Fibroblast of lung (primary cell): ENCODE data around the gene MAP3K19. TPM values are rescaled to one million over a fixed set of nuclear protein-coding genes. Genes with fewer than 3 reads are reported as not detected.
"Not testable (repeated sequence)": the region's sequence is repeated elsewhere in the genome, so short reads cannot be mapped to it uniquely, and the experiment has no call there.

Experiments used
- DNase-seq, 2 donors: peaks; one replicate each; pipeline versions ENCODE4 v3.0.0 to v3.0.0-alpha.2; 2010; ENCODE audit warnings: low read depth in 2 of 2
- H2AFZ ChIP-seq: 2 replicates; pipeline ENCODE4 v1.5.1; 2012; ENCODE audit warnings: low read length, control low read depth, inconsistent platforms
- H3K27ac ChIP-seq: 2 replicates; pipeline ENCODE4 v1.5.1; 2011; ENCODE audit warnings: low read length, control low read depth; ENCODE audit not compliant: insufficient read depth
- H3K27me3 ChIP-seq: 2 replicates; pipeline ENCODE4 v1.5.1; 2011; ENCODE audit warnings: mild to moderate bottlenecking, low read length; ENCODE audit not compliant: control insufficient read depth, insufficient read depth
- H3K36me3 ChIP-seq: 2 replicates; pipeline ENCODE4 v1.5.1; 2011; ENCODE audit warnings: low read length; ENCODE audit not compliant: control insufficient read depth, insufficient read depth
- H3K4me1 ChIP-seq: 2 replicates; pipeline ENCODE4 v1.5.1; 2011; ENCODE audit warnings: low read length; ENCODE audit not compliant: control insufficient read depth, insufficient read depth; ENCODE audit errors: extremely low read depth
- H3K4me2 ChIP-seq: 2 replicates; pipeline ENCODE4 v1.5.1; 2011; ENCODE audit warnings: low read length, control low read depth; ENCODE audit not compliant: insufficient read depth; ENCODE audit errors: extremely low read depth
- H3K4me3 ChIP-seq, 4 experiments: fragments of 200-600 bp in 1 of 4; sonication (generic) in 1 of 4; replicated peaks in 1 of 4; 2 replicates each; pipeline ENCODE4 v1.5.1; 2011 to 2016; ENCODE audit warnings: low read length in 4 of 4, low read depth in 3 of 4, mild to moderate bottlenecking in 3 of 4, control low read depth in 2 of 4, inconsistent platforms in 1 of 4, mixed read lengths in 1 of 4; ENCODE audit not compliant: insufficient read depth in 1 of 4; ENCODE audit errors: control extremely low read depth in 1 of 4
- H3K79me2 ChIP-seq: 2 replicates; pipeline ENCODE4 v1.5.1; 2012; ENCODE audit warnings: mild to moderate bottlenecking, low read length, inconsistent platforms; ENCODE audit not compliant: control insufficient read depth, insufficient read depth
- H3K9ac ChIP-seq: 2 replicates; pipeline ENCODE4 v1.5.1; 2011; ENCODE audit warnings: mild to moderate bottlenecking, low read length, control low read depth; ENCODE audit not compliant: insufficient read depth
- H3K9me3 ChIP-seq: 2 replicates; pipeline ENCODE4 v1.5.1; 2012; ENCODE audit warnings: low read depth, low read length; ENCODE audit not compliant: control insufficient read depth, insufficient read depth
- H4K20me1 ChIP-seq: 2 replicates; pipeline ENCODE4 v1.5.1; 2011; ENCODE audit warnings: low read length; ENCODE audit not compliant: control insufficient read depth, insufficient read depth; ENCODE audit errors: extremely low read depth
- EZH2 ChIP-seq: IDR thresholded peaks from 2 replicates; pipeline ENCODE4 v1.5.1; 2012; ENCODE audit warnings: low read length, control low read depth, mild to moderate bottlenecking; ENCODE audit errors: missing control alignments
- polyA plus RNA-seq, 2 donors: library from polyadenylated mRNA; depleted of rRNA in 1 of 2; stranded (reverse) in 1 of 2; unstranded in 1 of 2; fragments of >200 nt; gene quantifications; 2 replicates each; pipeline ENCODE4 v1.2.1, GENCODE V29; 2011 to 2012; ENCODE audit warnings: missing spikeins in 1 of 2
- total RNA-seq: library from RNA; depleted of rRNA; stranded (reverse); fragments of >200 nt; gene quantifications from 2 replicates; pipeline ENCODE4 v1.2.1, GENCODE V29; 2014
- TF ChIP-seq, protein P1 (sequence below), 2 donors: IDR thresholded peaks in 1 of 2; conservative IDR thresholded peaks in 1 of 2; 1 replicate in 1 of 2; 2 replicates in 1 of 2; pipeline ENCODE4 v1.5.1; 2011 to 2012; ENCODE audit warnings: low read length in 2 of 2, control low read depth in 1 of 2, inconsistent platforms in 1 of 2, low read depth in 1 of 2, mild to moderate bottlenecking in 1 of 2

MAP3K19 gene
- total and polyA plus RNA-seq, 2 donors (not counting 1 experiment from before 2014, with no cell fraction given): not detected

DNA sequence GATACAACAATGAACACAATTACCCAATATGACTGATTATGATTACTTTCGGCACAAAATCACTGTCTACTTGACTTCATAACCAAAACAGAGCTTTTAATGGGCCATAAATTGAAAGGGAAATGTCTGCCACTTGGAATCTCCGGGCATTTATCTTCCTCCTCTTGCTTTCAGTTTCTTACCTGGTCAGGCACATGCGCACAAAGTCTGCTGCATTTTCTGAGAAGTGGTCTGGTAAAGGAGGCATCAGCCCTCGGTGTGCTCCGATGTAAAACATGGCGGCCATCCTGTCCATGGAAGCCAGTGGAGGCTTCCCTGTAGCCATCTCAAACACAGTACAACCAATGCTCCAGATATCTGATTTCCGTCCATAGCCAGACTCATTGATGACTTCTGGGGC, 66.6 kb downstream of the MAP3K19 start:
- Histone ChIP-seq H3K4me2 (no peak overlapping the region), H3K27me3 (no peaks in the 10 kb centered on the region), H3K27ac (no peak overlapping the region), H3K4me1 (no peaks in the 10 kb centered on the region), H3K79me2 (no peaks in the 10 kb centered on the region), H3K36me3 (no peaks in the 10 kb centered on the region), H3K9ac (no peak overlapping the region), H3K9me3 (no peaks in the 10 kb centered on the region), H2AFZ (no peak overlapping the region), H3K4me3 (no peak overlapping the region), H4K20me1 (no peaks in the 10 kb centered on the region)
- DNase-seq: no peak
- no peak for TF ChIP-seq EZH2
- TF ChIP-seq, protein P1, sequence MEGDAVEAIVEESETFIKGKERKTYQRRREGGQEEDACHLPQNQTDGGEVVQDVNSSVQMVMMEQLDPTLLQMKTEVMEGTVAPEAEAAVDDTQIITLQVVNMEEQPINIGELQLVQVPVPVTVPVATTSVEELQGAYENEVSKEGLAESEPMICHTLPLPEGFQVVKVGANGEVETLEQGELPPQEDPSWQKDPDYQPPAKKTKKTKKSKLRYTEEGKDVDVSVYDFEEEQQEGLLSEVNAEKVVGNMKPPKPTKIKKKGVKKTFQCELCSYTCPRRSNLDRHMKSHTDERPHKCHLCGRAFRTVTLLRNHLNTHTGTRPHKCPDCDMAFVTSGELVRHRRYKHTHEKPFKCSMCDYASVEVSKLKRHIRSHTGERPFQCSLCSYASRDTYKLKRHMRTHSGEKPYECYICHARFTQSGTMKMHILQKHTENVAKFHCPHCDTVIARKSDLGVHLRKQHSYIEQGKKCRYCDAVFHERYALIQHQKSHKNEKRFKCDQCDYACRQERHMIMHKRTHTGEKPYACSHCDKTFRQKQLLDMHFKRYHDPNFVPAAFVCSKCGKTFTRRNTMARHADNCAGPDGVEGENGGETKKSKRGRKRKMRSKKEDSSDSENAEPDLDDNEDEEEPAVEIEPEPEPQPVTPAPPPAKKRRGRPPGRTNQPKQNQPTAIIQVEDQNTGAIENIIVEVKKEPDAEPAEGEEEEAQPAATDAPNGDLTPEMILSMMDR (conservative IDR thresholded peaks at IDR 0.05 in 1 of 2, IDR thresholded peaks at IDR 0.05 in 1 of 2; ENCODE audit: low read depth in 1 of 2, low read length in 2 of 2): no peak

DNA sequence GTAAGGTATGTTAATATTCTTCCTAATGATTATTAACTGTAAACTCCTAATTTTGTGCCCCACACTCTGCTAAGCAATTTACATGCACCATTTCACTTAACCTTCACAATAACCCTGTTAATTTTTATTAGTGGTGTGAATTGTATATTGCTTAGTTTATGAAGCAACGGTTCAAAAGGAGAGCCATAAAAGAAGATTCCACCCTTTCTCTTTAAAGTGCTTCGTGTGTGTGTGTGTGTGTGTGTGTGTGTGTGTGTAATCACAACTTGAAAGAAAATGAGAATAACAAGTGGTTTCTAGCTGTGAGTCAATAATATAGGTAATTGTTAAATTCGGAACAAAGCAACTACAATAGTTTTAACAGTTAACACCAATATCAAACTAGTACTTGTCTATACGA, 68.0 kb downstream of the MAP3K19 start:
- DNase-seq: no peak
- Histone ChIP-seq H3K36me3 (no peaks in the 10 kb centered on the region), H4K20me1 (no peaks in the 10 kb centered on the region), H3K27me3 (no peaks in the 10 kb centered on the region), H3K9me3 (no peaks in the 10 kb centered on the region), H3K4me2 (no peak overlapping the region), H3K4me1 (no peaks in the 10 kb centered on the region), H3K79me2 (no peaks in the 10 kb centered on the region), H3K9ac (no peak overlapping the region), H2AFZ (no peak overlapping the region), H3K4me3 (no peak overlapping the region), H3K27ac (no peak overlapping the region)
- TF ChIP-seq EZH2: no peak
- TF ChIP-seq, protein P1 (conservative IDR thresholded peaks at IDR 0.05 in 1 of 2, IDR thresholded peaks at IDR 0.05 in 1 of 2; ENCODE audit: low read depth in 1 of 2, low read length in 2 of 2): no peak

DNA sequence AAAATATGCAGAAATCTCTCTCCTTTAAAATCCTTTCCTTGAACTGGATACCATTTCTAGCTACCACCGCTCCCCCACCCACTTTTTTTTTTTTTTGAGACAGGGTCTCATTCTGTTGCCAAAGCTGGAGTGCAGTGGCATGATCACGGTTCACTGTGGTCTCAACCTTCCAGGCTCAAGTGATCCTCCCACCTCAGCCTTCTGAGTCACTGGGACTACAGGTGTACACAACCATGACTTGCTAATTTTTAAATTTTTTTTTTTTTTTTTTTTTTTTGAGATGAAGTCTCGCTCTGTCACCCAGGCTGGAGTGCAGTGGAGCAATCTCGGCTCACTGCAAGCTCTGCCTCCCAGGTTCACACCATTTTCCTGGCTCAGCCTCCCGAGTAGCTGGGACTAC, 70.1 kb downstream of the MAP3K19 start:
- H3K9me3 ChIP-seq, H3K4me1 ChIP-seq, H2AFZ ChIP-seq, H4K20me1 ChIP-seq, H3K79me2 ChIP-seq, H3K4me3 ChIP-seq, DNase-seq, H3K27me3 ChIP-seq, H3K4me2 ChIP-seq, H3K9ac ChIP-seq, H3K36me3 ChIP-seq, H3K27ac ChIP-seq: not testable (repeated sequence)
